Measurements from ENCODE around the gene XPO6.

- no peak for TF ChIP-seq CTCF (IDR thresholded peaks at IDR 0.05)
- TF ChIP-seq POLR2A (IDR thresholded peaks at IDR 0.05), result no peak
Measured at GRCh38 chr16:28121527-28121926, 90.2 kb downstream of the XPO6 start.
